Measurements from ENCODE around the gene ARL6IP1. TPM values are rescaled to one million over a fixed set of nuclear protein-coding genes. Genes with fewer than 3 reads are reported as not detected.
"Not testable (repeated sequence)": the region's sequence is repeated elsewhere in the genome, so short reads cannot be mapped to it uniquely, and the experiment has no call there.

The ARL6IP1 gene
- total and polyA plus RNA-seq, 2 donors (not counting 3 experiments of a cell fraction or from before 2014, with no cell fraction given), result 251 to 338 TPM

DNA sequence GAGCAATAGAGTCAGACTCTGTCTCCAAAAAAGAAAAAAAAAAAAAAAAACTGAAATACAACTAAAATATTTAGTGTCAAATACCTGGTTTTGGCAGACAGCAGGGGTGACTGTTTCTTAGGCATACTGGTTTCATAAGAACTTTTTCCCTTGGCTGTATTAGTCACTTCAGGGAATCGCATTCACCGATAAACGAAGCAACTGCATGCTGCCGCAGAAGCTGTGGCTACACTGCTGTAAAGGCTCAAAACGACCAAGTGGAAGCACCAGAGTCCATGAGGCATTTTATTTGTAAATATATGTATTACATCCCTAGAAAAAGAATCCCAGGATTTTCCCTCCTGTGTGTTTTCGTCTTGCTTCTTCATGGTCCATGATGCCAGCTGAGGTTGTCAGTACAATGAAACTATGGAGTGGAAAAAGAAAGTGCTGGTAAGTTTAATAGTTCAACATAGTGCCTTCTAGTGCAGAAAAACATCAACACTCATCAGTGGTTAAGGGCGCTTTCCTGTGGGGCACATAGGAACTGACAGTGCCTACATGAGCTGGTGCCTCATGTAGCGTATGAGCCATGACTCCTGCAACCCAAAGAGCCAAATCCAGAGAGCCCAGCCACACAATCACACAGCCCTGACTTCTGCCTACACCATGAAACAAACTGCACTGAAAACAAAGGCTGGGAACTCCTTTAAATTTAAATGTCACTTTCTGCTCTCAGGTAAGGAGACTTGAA is 18.5 kb downstream of the ARL6IP1 start:
- TF ChIP-seq MYC (IDR thresholded peaks at IDR 0.05; ENCODE audit: low read depth, low read length) (no peak), CTCF (IDR thresholded peaks at IDR 0.05; ENCODE audit: extremely low read depth in 1 of 2, insufficient read depth in 1 of 2, low read depth in 1 of 2, low read length in 2 of 2) (no peak), FOS (IDR thresholded peaks at IDR 0.05; ENCODE audit: borderline replicate concordance, insufficient read depth, low read length) (no peak)
- H3K27ac ChIP-seq (ENCODE audit: insufficient read depth, low read depth, low read length), result no peak overlapping the region
- H3K36me3 ChIP-seq (ENCODE audit: control insufficient read depth in 2 of 2, extremely low read depth in 1 of 2, insufficient read depth in 2 of 2, low read length in 2 of 2), result peaks cover 27 to 42% of the 10 kb centered on the region in 2 experiments
- no peak overlapping the region for H3K9ac ChIP-seq (replicated peaks; ENCODE audit: extremely low read depth, insufficient read depth, low read length)
- no peaks in the 10 kb centered on the region for H3K9me3 ChIP-seq (replicated peaks; ENCODE audit: control insufficient read depth, insufficient read depth, low read length)
- ChIA-PET POLR2A (interaction anchor here (0.6 to 0.8 kb wide), 2 partner anchors 18 to 807 kb away, joined by 3 to 4 read pairs; no protein-coding TSS in a partner anchor), CTCF (interaction anchor here (0.6 to 1.1 kb wide), 2 partner anchors 13 to 21 kb away, joined by 3 read pairs; no protein-coding TSS in a partner anchor)
- FAIRE-seq (no peak), DNase-seq (ENCODE audit: low read depth, low spot score) (no peak)
- intact Hi-C loops (cut with micrococcal nuclease) (loop anchor here (2.0 kb wide), 1 partner anchor 14 kb away; no protein-coding TSS in a partner anchor), dilution Hi-C loops (cut with MboI; ENCODE audit: extremely low pct_ligation_motif_present, low sequenced_read_pairs) (loop anchor here (25.0 kb wide), 1 partner anchor 329 kb away; the partner anchor contains the start of gene ITPRIPL2)
- BruUV-seq (replicated peaks), result no TSS peak
- H3K79me2 ChIP-seq (ENCODE audit: control insufficient read depth, insufficient read depth, low read length), result peaks cover 52% of the 10 kb centered on the region
- no peak overlapping the region for H2AFZ ChIP-seq (ENCODE audit: low read depth, low read length)
- no peak overlapping the region for H3K4me3 ChIP-seq (replicated peaks in 1 of 3; ENCODE audit: insufficient read depth in 1 of 3, low read depth in 1 of 3, low read length in 3 of 3)
- H3K9me1 ChIP-seq (replicated peaks; ENCODE audit: control insufficient read depth, extremely low read depth, insufficient read depth, low read length), result no peaks in the 10 kb centered on the region
- H4K20me1 ChIP-seq (replicated peaks; ENCODE audit: control insufficient read depth, extremely low read depth, insufficient read depth, low read length), result peaks cover 13% of the 10 kb centered on the region
- peaks cover 24% of the 10 kb centered on the region for H3K4me1 ChIP-seq (ENCODE audit: control insufficient read depth, extremely low read depth, insufficient read depth, low read length)
- H3K27me3 ChIP-seq (ENCODE audit: control insufficient read depth in 2 of 2, insufficient read depth in 2 of 2, low read length in 2 of 2), result no peaks in the 10 kb centered on the region
- H3K4me2 ChIP-seq (ENCODE audit: insufficient read depth, low read length), result no peak overlapping the region

- H3K27ac ChIP-seq (ENCODE audit: insufficient read depth, low read depth, low read length); CTCF ChIA-PET; DNase-seq (ENCODE audit: low read depth, low spot score); FAIRE-seq; H4K20me1 ChIP-seq (replicated peaks; ENCODE audit: control insufficient read depth, extremely low read depth, insufficient read depth, low read length); BruUV-seq (replicated peaks); POLR2A ChIA-PET; H2AFZ ChIP-seq (ENCODE audit: low read depth, low read length); intact Hi-C loops (cut with micrococcal nuclease); H3K4me3 ChIP-seq (replicated peaks in 1 of 3; ENCODE audit: insufficient read depth in 1 of 3, low read depth in 1 of 3, low read length in 3 of 3); H3K9me1 ChIP-seq (replicated peaks; ENCODE audit: control insufficient read depth, extremely low read depth, insufficient read depth, low read length); H3K4me2 ChIP-seq (ENCODE audit: insufficient read depth, low read length); H3K9me3 ChIP-seq (replicated peaks; ENCODE audit: control insufficient read depth, insufficient read depth, low read length); H3K9ac ChIP-seq (replicated peaks; ENCODE audit: extremely low read depth, insufficient read depth, low read length); H3K27me3 ChIP-seq (ENCODE audit: control insufficient read depth in 2 of 2, insufficient read depth in 2 of 2, low read length in 2 of 2): not testable (repeated sequence)
- peaks cover 12% of the 10 kb centered on the region for H3K4me1 ChIP-seq (ENCODE audit: control insufficient read depth, extremely low read depth, insufficient read depth, low read length)
- peaks cover 25 to 31% of the 10 kb centered on the region in 2 experiments for H3K36me3 ChIP-seq (ENCODE audit: control insufficient read depth in 2 of 2, extremely low read depth in 1 of 2, insufficient read depth in 2 of 2, low read length in 2 of 2)
- H3K79me2 ChIP-seq (ENCODE audit: control insufficient read depth, insufficient read depth, low read length), result peaks cover 35% of the 10 kb centered on the region
- dilution Hi-C loops (cut with MboI; ENCODE audit: extremely low pct_ligation_motif_present, low sequenced_read_pairs), result loop anchor here (25.0 kb wide), 1 partner anchor 331 kb away; the partner anchor contains the start of gene ITPRIPL2
Observed at GRCh38 chr16:18781232-18781631, 20.1 kb downstream of the ARL6IP1 start.

DNA sequence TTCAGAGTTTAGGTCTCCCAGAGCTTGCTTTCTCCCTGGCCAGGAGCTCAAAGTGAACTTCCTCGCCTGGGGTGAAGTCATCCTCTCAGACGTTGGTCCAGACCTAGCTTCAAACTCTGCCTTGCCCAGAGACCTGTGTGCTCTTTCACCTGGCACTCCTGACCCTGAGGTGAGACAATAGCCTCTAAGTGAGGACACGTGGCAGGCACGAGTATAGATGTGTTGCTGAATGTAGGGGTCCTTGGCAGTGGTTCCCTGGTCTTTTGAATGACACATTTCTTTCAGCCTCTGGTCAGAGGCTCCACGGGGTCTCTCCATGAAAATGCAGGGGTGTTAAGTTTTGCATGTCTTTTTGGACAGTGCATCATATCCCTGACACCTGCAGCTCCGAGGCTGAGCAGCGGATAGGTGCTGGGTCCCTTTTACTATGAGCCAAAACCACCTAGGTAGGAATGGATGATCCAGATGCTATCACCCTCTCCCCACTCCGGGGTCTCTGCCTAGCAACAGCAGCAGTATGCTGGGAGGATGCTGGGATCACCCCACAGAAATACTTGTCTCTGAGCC is 20.8 kb downstream of the ARL6IP1 start:
- H3K4me2 ChIP-seq (ENCODE audit: insufficient read depth, low read length); H3K27ac ChIP-seq (ENCODE audit: insufficient read depth, low read depth, low read length); H3K4me1 ChIP-seq (ENCODE audit: control insufficient read depth, extremely low read depth, insufficient read depth, low read length); intact Hi-C loops (cut with micrococcal nuclease); POLR2A ChIA-PET; H4K20me1 ChIP-seq (replicated peaks; ENCODE audit: control insufficient read depth, extremely low read depth, insufficient read depth, low read length); H3K4me3 ChIP-seq (replicated peaks in 1 of 3; ENCODE audit: insufficient read depth in 1 of 3, low read depth in 1 of 3, low read length in 3 of 3); BruUV-seq (replicated peaks); DNase-seq (ENCODE audit: low read depth, low spot score); H2AFZ ChIP-seq (ENCODE audit: low read depth, low read length); H3K9ac ChIP-seq (replicated peaks; ENCODE audit: extremely low read depth, insufficient read depth, low read length); H3K9me1 ChIP-seq (replicated peaks; ENCODE audit: control insufficient read depth, extremely low read depth, insufficient read depth, low read length); H3K9me3 ChIP-seq (replicated peaks; ENCODE audit: control insufficient read depth, insufficient read depth, low read length); CTCF ChIA-PET; H3K27me3 ChIP-seq (ENCODE audit: control insufficient read depth in 2 of 2, insufficient read depth in 2 of 2, low read length in 2 of 2); FAIRE-seq: not testable (repeated sequence)
- dilution Hi-C loops (cut with MboI; ENCODE audit: extremely low pct_ligation_motif_present, low sequenced_read_pairs), result loop anchor here (25.0 kb wide), 1 partner anchor 332 kb away; the partner anchor contains the start of gene ITPRIPL2
- H3K36me3 ChIP-seq (ENCODE audit: control insufficient read depth in 2 of 2, extremely low read depth in 1 of 2, insufficient read depth in 2 of 2, low read length in 2 of 2), result peaks cover 22 to 25% of the 10 kb centered on the region in 2 experiments
- H3K79me2 ChIP-seq (ENCODE audit: control insufficient read depth, insufficient read depth, low read length), result peaks cover 28% of the 10 kb centered on the region

All from endothelial cell of umbilical vein (primary cell).